WTC11 (cell line): ENCODE data around the gene USP47.

Experiments used
- AR ChIP-seq: fragments of 250-450 bp; sonication (Bioruptor Pico); IDR thresholded peaks from 2 replicates; pipeline ENCODE4 v1.9.0; 2021; ENCODE audit warnings: mild to moderate bottlenecking
- ATF1 ChIP-seq: sonication (generic); formaldehyde crosslinking; IDR thresholded peaks from 2 replicates; pipeline ENCODE4 v1.8.1; 2023; ENCODE audit warnings: mild to moderate bottlenecking, moderate library complexity, missing genetic modification reagents
- CTCF ChIP-seq: fragments of 200-600 bp; IDR thresholded peaks from 2 replicates; pipeline ENCODE4 v1.8.0; 2022; ENCODE audit warnings: antibody characterized with exemption
- E2F4 ChIP-seq: sonication (generic); formaldehyde crosslinking; IDR thresholded peaks from 2 replicates; pipeline ENCODE4 v1.8.1; 2022; ENCODE audit warnings: low read depth, mild to moderate bottlenecking, moderate library complexity, missing genetic modification reagents, borderline replicate concordance
- HMGXB4 ChIP-seq: sonication (generic); formaldehyde crosslinking; IDR thresholded peaks from 2 replicates; pipeline ENCODE4 v1.8.1; 2023; ENCODE audit warnings: mild to moderate bottlenecking, moderate library complexity, missing genetic modification reagents
- IRF2 ChIP-seq: sonication (generic); formaldehyde crosslinking; IDR thresholded peaks from 2 replicates; pipeline ENCODE4 v1.8.0; 2022; ENCODE audit warnings: low read depth, missing genetic modification reagents, borderline replicate concordance
- JAZF1 ChIP-seq: fragments of 250-450 bp; sonication (Bioruptor Pico); IDR thresholded peaks from 2 replicates; pipeline ENCODE4 v1.9.0; 2021; ENCODE audit warnings: moderate library complexity, mild to moderate bottlenecking, inconsistent platforms
- MAX ChIP-seq: sonication (generic); formaldehyde crosslinking; IDR thresholded peaks from 2 replicates; pipeline ENCODE4 v1.8.0; 2022; ENCODE audit warnings: mild to moderate bottlenecking, missing genetic modification reagents
- MYBL2 ChIP-seq: sonication (generic); formaldehyde crosslinking; IDR thresholded peaks from 2 replicates; pipeline ENCODE4 v1.8.1; 2023; ENCODE audit warnings: mild to moderate bottlenecking, moderate library complexity, missing genetic modification reagents
- NR3C1 ChIP-seq: sonication (generic); formaldehyde crosslinking; conservative IDR thresholded peaks from 2 replicates; pipeline ENCODE4 v1.8.1; 2023; ENCODE audit warnings: low read depth, mild to moderate bottlenecking, missing genetic modification reagents
- OVOL2 ChIP-seq: fragments of 250-450 bp; sonication (Bioruptor Pico); IDR thresholded peaks from 2 replicates; pipeline ENCODE4 v1.9.0; 2021; ENCODE audit warnings: mild to moderate bottlenecking, borderline replicate concordance
- TEAD1 ChIP-seq: sonication (generic); formaldehyde crosslinking; IDR thresholded peaks from 2 replicates; pipeline ENCODE4 v1.8.0; 2022; ENCODE audit warnings: mild to moderate bottlenecking, missing genetic modification reagents
- ZMAT4 ChIP-seq: fragments of 250-450 bp; sonication (Bioruptor Pico); IDR thresholded peaks from 2 replicates; pipeline ENCODE4 v1.9.0; 2021; ENCODE audit warnings: mild to moderate bottlenecking

- TF ChIP-seq HMGXB4 (CRISPR knock-in tag) = no peak
- TF ChIP-seq AR (CRISPR knock-in tag) = no peak
- TF ChIP-seq CTCF = no peak
- TF ChIP-seq IRF2 (CRISPR knock-in tag) = no peak
- TF ChIP-seq JAZF1 (CRISPR knock-in tag) = no peak
- no peak for TF ChIP-seq MYBL2 (CRISPR knock-in tag)
- TF ChIP-seq E2F4 (CRISPR knock-in tag) = no peak
- no peak for TF ChIP-seq MAX (CRISPR knock-in tag)
- TF ChIP-seq ATF1 (CRISPR knock-in tag) = no peak
- TF ChIP-seq TEAD1 (CRISPR knock-in tag) = no peak
- no peak for TF ChIP-seq OVOL2 (CRISPR knock-in tag)
- TF ChIP-seq NR3C1 (CRISPR knock-in tag) = no peak
- no peak for TF ChIP-seq ZMAT4 (CRISPR knock-in tag)
Measured at GRCh38 chr11:11817957-11818356, 23.8 kb upstream of the USP47 start.
